Gastrocnemius medialis (tissue), 4 donors: ENCODE results near the gene LHX1. TPM values are rescaled to one million over a fixed set of nuclear protein-coding genes. Genes with fewer than 3 reads are reported as not detected.
A peak's percentile ranks its signal among the peaks of the same experiment; 100 is the strongest.

ENCODE experiments used
- ATAC-seq, 2 donors: fragments of 150-250 bp; one replicate each; pipeline ENCODE4 v1.9.1; 2016
- DNase-seq, 2 donors: peaks; one replicate each; pipeline ENCODE4 v3.0.0-alpha.2; 2019
- H3K27ac ChIP-seq, 4 donors: fragments of 200-600 bp; sonication (generic); 1 replicate in 1 of 4; 2 replicates in 3 of 4; pipeline ENCODE4 v1.5.1; 2016 to 2018; ENCODE audit warnings: mild to moderate bottlenecking in 2 of 4, moderate library complexity in 1 of 4
- H3K27me3 ChIP-seq, 3 donors: fragments of 200-600 bp; sonication (generic) in 2 of 3; 1 replicate in 1 of 3; 2 replicates in 2 of 3; pipeline versions ENCODE4 v1.5.1 to v1.6.0; 2016 to 2019; ENCODE audit warnings: mild to moderate bottlenecking in 1 of 3, moderate library complexity in 1 of 3
- H3K36me3 ChIP-seq, 2 donors: fragments of 200-600 bp; sonication (generic) in 1 of 2; one replicate each; pipeline ENCODE4 v1.5.1; 2017 to 2018
- H3K4me1 ChIP-seq, 2 donors: fragments of 200-600 bp; sonication (generic) in 1 of 2; one replicate each; pipeline ENCODE4 v1.5.1; 2016 to 2017; ENCODE audit warnings: mild to moderate bottlenecking in 2 of 2
- H3K4me3 ChIP-seq, 4 donors: fragments of 200-600 bp; sonication (generic) in 3 of 4; 1 replicate in 1 of 4; 2 replicates in 3 of 4; pipeline ENCODE4 v1.5.1; 2016 to 2019; ENCODE audit warnings: mild to moderate bottlenecking in 2 of 4
- H3K9me3 ChIP-seq, 3 donors: fragments of 200-600 bp; sonication (generic) in 2 of 3; 1 replicate in 1 of 3; 2 replicates in 2 of 3; pipeline ENCODE4 v1.5.1; 2016 to 2019
- CTCF ChIP-seq, 5 experiments: fragments of 450-650 bp in 3 of 5; fragments of 200-600 bp in 2 of 5; sonication (generic) in 2 of 5; IDR thresholded peaks in 4 of 5; conservative IDR thresholded peaks in 1 of 5; 1 replicate in 4 of 5; 2 replicates in 1 of 5; pipeline ENCODE4 v1.5.1; 2016 to 2019; ENCODE audit warnings: antibody characterized with exemption in 5 of 5, mild to moderate bottlenecking in 3 of 5, moderate library complexity in 3 of 5
- POLR2A ChIP-seq, 2 donors: fragments of 450-650 bp; IDR thresholded peaks; one replicate each; pipeline ENCODE4 v1.6.1; 2017; ENCODE audit warnings: antibody characterized with exemption in 2 of 2, mild to moderate bottlenecking in 2 of 2, moderate library complexity in 2 of 2
- in situ Hi-C, 4 donors: fragments of 200-750 bp; cut with MboI; loops; one replicate each; pipeline versions ENCODE4 v1.15.0 to v1.8.0; 2017; ENCODE audit warnings: low sequenced_read_pairs in 4 of 4
- intact Hi-C: fragments of 100-400 bp; cut with DNase I; formaldehyde crosslinking; loops from one replicate; pipeline ENCODE4 v1.15.1; 2023; ENCODE audit warnings: low total_unique reads
- total RNA-seq, 4 donors: library from RNA; depleted of rRNA; stranded (reverse); fragments of >200 nt; gene quantifications; one replicate each; pipeline versions ENCODE4 v1.1.0 to v1.2.3, GENCODE V29; 2016

Gene LHX1
- total RNA-seq, 4 donors from 2014 or later = not detected

- in situ Hi-C loops (loop anchor here in 1 of 4 donors (25.0 kb wide), 1 partner anchor 303 kb away; no protein-coding TSS in a partner anchor), intact Hi-C loops (no loop called here)
- Histone ChIP-seq H3K4me3 (no peak overlapping the region), H3K4me1 (peaks cover 34 to 51% of the 10 kb centered on the region in 2 donors), H3K36me3 (no peaks in the 10 kb centered on the region), H3K27ac (no peak overlapping the region), H3K27me3 (peaks cover 98 to 100% (median 99%) of the 10 kb centered on the region in 3 donors), H3K9me3 (no peaks in the 10 kb centered on the region)
- ATAC-seq = no peak
- DNase-seq = no peak
- TF ChIP-seq CTCF (IDR thresholded peaks at IDR 0.05 in 4 of 5, conservative IDR thresholded peaks at IDR 0.05 in 1 of 5) (no peak), POLR2A (IDR thresholded peaks at IDR 0.05) (no peak)
Measured at GRCh38 chr17:36940313-36941264, 3.3 kb downstream of the LHX1 start.

GRCh38 chr17:36941265-36942010 lies 4.2 kb downstream of the LHX1 start:
- DNase-seq (no peak), ATAC-seq (no peak)
- H3K27ac ChIP-seq = no peak overlapping the region
- in situ Hi-C loops = loop anchor here in 1 of 4 donors (25.0 kb wide), 1 partner anchor 304 kb away; no protein-coding TSS in a partner anchor
- peaks cover 98 to 100% (median 99%) of the 10 kb centered on the region in 3 donors for H3K27me3 ChIP-seq
- peaks cover 27 to 43% of the 10 kb centered on the region in 2 donors for H3K4me1 ChIP-seq
- H3K4me3 ChIP-seq = no peak overlapping the region
- no peak for TF ChIP-seq CTCF (IDR thresholded peaks at IDR 0.05 in 4 of 5, conservative IDR thresholded peaks at IDR 0.05 in 1 of 5)
- TF ChIP-seq POLR2A (IDR thresholded peaks at IDR 0.05) = no peak
- H3K36me3 ChIP-seq = no peaks in the 10 kb centered on the region
- no peaks in the 10 kb centered on the region for H3K9me3 ChIP-seq
- intact Hi-C loops = no loop called here

- peaks cover 98 to 100% (median 100%) of the 10 kb centered on the region in 3 donors for H3K27me3 ChIP-seq
- no peak overlapping the region for H3K27ac ChIP-seq
- no peaks in the 10 kb centered on the region for H3K36me3 ChIP-seq
- TF ChIP-seq CTCF (IDR thresholded peaks at IDR 0.05 in 4 of 5, conservative IDR thresholded peaks at IDR 0.05 in 1 of 5) = no peak
- no peak for TF ChIP-seq POLR2A (IDR thresholded peaks at IDR 0.05)
- no peaks in the 10 kb centered on the region for H3K9me3 ChIP-seq
- no peak for DNase-seq
- peak overlapping the region in 3 of 4 donors; percentile 22 to 40 (median 24) for H3K4me3 ChIP-seq
- intact Hi-C loops (no loop called here), in situ Hi-C loops (loop anchor here in 1 of 4 donors (25.0 kb wide), 1 partner anchor 305 kb away; no protein-coding TSS in a partner anchor)
- no peak for ATAC-seq
- peaks cover 21 to 36% of the 10 kb centered on the region in 2 donors for H3K4me1 ChIP-seq
Measured at GRCh38 chr17:36942019-36942599, 4.8 kb downstream of the LHX1 start.

GRCh38 chr17:36942631-36943125 lies 5.4 kb downstream of the LHX1 start:
- no peaks in the 10 kb centered on the region for H3K36me3 ChIP-seq
- no peaks in the 10 kb centered on the region for H3K9me3 ChIP-seq
- DNase-seq (no peak), ATAC-seq (no peak)
- H3K4me1 ChIP-seq = peaks cover 16 to 30% of the 10 kb centered on the region in 2 donors
- no peak for TF ChIP-seq CTCF (IDR thresholded peaks at IDR 0.05 in 4 of 5, conservative IDR thresholded peaks at IDR 0.05 in 1 of 5)
- no peak for TF ChIP-seq POLR2A (IDR thresholded peaks at IDR 0.05)
- H3K27me3 ChIP-seq = peaks cover 98 to 100% (median 100%) of the 10 kb centered on the region in 3 donors
- in situ Hi-C loops (loop anchor here in 1 of 4 donors (25.0 kb wide), 1 partner anchor 305 kb away; no protein-coding TSS in a partner anchor), intact Hi-C loops (no loop called here)
- no peak overlapping the region for H3K27ac ChIP-seq
- H3K4me3 ChIP-seq = peak overlapping the region in 3 of 4 donors; percentile 22 to 40 (median 24)
